HS-5 (cell line): ENCODE results near the gene DPP6.

Experiments
- DNase-seq: peaks from one replicate; pipeline ENCODE4 v3.0.0-alpha.2; 2012; ENCODE audit warnings: low read depth

Gene DPP6

GRCh38 chr7:154540596-154540995 lies 488.4 kb downstream of the DPP6 start:
- no peak for DNase-seq

- DNase-seq = no peak
Observed at GRCh38 chr7:154541606-154542005, 489.4 kb downstream of the DPP6 start.

DNA sequence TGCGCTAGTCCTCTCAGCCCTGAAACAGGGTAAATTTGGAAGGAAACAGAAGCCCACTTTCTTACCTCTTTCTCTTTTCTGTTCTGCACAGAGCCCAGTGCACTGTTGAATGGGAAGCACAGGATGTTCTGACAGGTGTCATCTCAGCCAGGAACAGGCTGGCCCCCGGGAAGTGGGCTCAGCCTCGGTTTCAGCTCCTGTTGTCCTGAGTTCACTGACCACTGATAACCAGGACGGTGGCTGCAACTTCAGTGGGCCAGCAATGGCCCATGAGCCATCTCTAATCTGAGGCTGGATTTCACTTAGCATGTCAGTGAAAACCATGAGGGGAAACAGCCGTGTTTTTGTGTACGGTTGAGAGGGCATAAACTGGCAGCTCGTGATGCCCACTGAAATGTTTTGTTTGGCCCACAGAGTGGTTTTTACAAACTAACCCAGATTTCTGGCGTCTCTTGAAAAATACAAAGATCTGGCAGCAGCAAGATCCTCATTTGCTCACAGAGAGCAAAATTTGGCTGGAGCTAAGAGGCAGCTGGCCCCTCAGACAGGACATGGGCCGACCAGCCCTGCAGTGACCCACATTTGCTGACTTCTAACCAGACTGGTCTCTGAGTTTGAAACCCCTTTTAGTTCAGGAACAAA lies 494.9 kb downstream of the DPP6 start:
- no peak for DNase-seq

DNA sequence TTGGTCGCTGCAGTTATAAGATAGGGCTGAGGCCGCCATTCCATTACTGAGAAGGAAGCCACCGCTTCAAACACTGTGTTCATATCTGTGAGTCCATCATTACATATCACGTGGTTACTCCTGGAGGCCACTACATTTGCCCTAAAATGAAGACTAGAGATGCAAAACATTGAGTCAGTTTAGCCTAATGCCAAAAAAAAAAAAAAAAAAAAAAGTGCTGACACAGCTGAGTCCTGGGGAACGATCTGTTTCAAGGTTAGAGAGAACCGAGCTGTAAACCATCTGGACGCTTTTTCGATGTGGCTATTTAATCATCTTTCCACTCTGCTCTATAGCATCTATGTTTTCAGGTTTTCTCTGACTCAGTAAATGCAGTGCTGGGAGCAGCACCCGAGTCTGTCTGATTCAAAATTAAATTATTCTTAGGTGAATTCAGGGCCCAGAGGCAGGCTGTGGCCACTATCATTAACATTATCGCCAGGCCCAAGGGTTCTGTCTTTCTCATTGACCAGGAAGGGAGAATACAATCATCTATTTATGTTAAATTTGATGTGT lies 501.6 kb downstream of the DPP6 start:
- no peak for DNase-seq

DNA sequence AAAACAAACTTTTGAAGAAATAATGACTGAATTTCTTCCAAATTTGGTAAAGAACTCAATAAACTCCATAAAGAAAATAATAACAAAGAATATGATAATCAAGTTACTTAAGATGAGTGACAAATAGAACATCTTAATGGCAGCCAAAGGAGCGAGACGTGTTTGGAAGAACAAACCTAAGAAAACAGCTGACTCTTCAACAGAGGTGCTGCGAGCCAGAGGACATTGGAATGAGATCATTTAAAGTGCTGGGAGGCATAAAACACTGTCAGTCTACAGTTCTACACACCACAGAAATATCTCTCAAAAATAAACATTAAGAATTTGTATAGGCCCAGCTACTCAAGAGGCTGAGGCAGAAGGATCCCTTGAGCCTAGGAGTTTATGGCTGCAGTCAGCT lies 507.3 kb downstream of the DPP6 start:
- DNase-seq = no peak

- no peak for DNase-seq
Observed at GRCh38 chr7:154564676-154565075, 512.5 kb downstream of the DPP6 start.

GRCh38 chr7:154566877-154567276 lies 514.7 kb downstream of the DPP6 start:
- no peak for DNase-seq

DNA sequence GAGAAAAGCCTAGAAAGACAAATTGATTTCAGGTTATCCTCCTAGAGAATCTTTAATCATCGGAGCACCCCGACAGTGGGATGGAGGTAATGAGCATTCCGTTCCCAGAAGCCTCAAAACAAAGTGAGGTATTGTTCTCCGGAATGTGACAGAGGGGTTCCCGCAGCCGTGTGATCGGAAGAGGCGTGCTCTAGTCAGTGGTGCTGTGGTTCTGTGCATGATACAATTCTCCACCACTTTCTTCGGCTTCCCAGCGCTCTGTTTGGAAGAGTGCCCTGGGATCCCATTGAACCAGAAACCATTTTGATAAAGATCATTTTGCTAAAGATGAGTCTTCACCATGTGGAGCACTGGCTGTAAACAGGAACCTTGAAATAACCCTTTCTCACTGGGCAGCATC lies 516.1 kb downstream of the DPP6 start:
- DNase-seq = no peak

GRCh38 chr7:154569916-154570315 lies 517.7 kb downstream of the DPP6 start:
- DNase-seq = no peak

- no peak for DNase-seq
Observed at GRCh38 chr7:154571772-154572171, 519.6 kb downstream of the DPP6 start.

- no peak for DNase-seq
Observed at GRCh38 chr7:154574235-154574634, 522.0 kb downstream of the DPP6 start.

DNA sequence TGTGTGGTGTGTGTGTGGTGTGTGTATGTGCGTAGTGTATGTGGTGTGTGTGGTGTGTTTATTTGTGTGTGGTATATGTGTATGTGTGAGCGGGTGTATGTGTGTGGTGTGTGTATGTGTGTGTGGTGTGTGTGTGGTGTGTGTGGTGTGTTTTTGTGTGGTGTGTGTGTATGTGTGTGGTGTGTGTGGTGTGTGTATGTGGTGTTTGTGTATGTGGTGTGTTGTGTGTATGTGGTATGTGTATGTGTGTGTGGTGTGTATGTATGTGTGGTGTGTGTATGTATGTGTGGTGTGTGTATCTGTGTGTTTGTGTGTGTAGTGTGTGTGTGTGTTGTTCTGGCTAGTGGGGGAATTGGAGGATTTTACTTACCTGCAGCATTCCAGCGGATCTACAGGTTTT lies 523.3 kb downstream of the DPP6 start:
- DNase-seq = no peak

GRCh38 chr7:154576604-154577003 lies 524.4 kb downstream of the DPP6 start:
- DNase-seq = no peak

DNA sequence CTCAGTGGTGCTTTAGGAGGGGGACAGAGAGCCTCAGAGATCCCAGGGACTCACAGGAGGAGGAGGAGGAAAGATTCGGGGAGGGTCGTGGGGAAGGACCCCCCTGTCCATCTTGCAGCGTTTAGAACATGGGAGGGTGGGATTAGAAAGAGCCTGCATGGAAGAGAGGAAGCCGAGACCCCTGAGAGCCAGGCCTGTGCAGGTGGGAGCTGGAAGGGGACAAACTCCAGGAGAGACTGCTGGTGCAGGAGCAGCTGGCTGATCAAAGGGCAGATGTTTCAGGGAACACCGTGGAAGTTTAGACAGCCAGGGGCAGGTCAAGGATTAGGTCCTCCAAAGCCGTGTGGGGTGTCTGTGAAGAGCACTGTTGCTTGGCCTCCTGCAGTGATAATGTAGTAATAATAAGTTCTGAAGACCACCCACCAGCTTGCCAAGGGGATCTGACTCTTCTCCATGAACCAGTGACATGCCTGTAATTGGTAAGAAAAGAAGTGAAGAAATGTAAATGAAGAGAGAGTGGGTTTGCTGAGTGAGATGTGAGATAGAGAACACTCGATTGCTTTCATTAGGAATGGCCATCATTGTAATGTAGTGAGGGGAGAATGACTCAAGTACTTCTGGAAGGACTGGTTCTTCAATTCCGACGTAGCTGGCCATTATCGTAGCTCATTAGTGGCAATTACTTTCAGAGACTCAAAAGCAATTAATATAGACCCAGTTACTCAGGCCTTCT lies 525.1 kb downstream of the DPP6 start:
- DNase-seq = no peak

DNA sequence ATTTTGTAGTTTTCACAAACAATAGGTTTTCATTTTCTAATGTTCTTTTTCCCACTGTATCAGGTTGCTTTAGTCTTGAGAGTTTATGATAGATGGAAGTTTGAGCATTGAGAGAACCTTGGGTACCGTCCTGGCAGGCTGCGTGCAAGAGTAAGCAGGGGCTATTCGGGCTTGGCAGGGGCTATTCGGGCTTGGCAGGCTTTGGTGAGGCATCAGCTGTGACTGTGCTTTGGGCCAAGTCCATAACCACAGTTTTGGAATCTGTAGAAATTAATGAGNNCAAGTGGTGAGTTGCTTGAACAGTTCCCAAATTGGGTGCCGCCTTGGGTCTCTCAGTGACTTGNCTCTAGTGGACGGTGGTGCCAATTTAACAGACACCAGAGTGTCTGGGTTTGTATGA lies 526.1 kb downstream of the DPP6 start:
- no peak for DNase-seq

DNA sequence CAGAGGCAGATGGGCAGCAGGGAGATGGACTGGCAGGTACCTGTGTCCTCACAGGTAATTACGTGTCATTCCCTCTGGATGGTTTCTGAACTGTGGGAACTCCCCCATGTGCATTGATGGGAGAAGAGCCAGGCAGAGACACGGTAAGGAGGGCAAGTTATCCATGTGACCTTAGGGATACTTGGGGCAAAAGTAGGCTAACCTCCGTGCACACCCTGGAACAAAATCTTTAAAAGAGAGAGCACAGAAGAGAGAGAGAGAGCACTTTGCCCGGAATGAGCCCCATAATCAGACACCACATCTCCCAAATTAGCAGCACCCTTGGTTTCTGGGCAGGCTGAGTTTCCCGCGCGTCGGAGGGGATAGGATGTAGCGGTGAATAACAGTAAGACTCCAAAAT lies 527.5 kb downstream of the DPP6 start:
- DNase-seq = no peak

GRCh38 chr7:154581251-154581890 lies 529.2 kb downstream of the DPP6 start:
- DNase-seq = no peak

- DNase-seq = no peak
Observed at GRCh38 chr7:154583454-154583853, 531.3 kb downstream of the DPP6 start.

DNA sequence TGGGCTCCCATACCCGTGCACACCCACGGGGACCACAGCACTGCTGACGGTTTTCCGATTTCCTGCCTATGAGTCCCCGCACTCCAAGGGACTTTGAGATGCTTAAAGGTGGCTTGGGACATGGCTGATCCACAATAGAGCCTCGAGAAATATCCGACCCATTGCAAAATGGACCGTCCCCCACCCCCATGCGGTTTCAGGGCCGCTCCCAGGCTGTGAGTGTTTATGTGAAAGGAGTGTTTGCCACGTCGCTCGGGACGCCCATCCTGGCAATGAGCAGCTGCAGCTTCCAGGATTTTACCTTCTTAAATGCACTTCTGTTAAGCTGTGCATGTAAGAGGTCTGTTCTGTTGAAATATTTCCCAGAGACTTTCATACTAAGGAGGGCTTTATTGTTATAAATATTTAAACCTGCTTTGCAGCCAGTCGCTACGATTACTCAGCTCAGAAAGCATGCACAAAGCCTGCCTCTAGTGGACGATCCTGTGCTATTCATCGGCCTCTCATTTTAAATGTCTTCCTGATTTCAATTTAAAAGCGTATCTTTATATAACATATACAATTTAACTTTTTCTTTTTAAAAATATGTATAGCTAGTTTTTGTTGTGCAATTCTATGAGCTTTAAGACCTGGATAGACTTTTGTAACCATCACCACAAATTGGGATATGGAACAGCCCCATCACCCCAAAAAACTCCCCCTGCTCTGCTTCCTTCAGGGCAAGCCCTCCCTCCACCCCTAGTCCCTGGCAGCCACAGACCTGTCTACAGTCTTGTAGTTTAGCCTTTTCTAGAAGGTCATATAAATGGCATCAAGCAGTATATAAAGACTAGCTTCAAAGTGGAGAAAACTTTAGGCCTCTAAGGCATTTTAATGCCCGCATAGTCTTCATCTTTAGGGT lies 532.4 kb downstream of the DPP6 start:
- no peak for DNase-seq

- no peak for DNase-seq
Observed at GRCh38 chr7:154587792-154588191, 535.6 kb downstream of the DPP6 start.

GRCh38 chr7:154591544-154591943 lies 539.3 kb downstream of the DPP6 start:
- DNase-seq = no peak

- DNase-seq = no peak
Observed at GRCh38 chr7:154592388-154592787, 540.2 kb downstream of the DPP6 start.
